Neural progenitor cell (in vitro differentiated cells): Measurements from ENCODE around the gene STARD10. TPM values are rescaled to one million over a fixed set of nuclear protein-coding genes. Genes with fewer than 3 reads are reported as not detected.
"Not testable (repeated sequence)": the region's sequence is repeated elsewhere in the genome, so short reads cannot be mapped to it uniquely, and the experiment has no call there.

Experiments used
- DNase-seq: peaks from one replicate; pipeline ENCODE4 v3.0.0-alpha.2; 2016; ENCODE audit warnings: low spot score
- H2AFZ ChIP-seq: fragments of 200-600 bp; sonication (generic); replicated peaks from 2 replicates; pipeline ENCODE4 v1.6.1; 2016; ENCODE audit warnings: antibody characterized with exemption
- H3F3A ChIP-seq: fragments of 200-600 bp; sonication (generic); 2 replicates; pipeline ENCODE4 v1.6.1; 2016; ENCODE audit warnings: antibody characterized with exemption, low read depth
- H3K27ac ChIP-seq: fragments of 200-600 bp; sonication (generic); 2 replicates; pipeline ENCODE4 v1.5.1; 2016; ENCODE audit warnings: mild to moderate bottlenecking
- H3K27me3 ChIP-seq: fragments of 200-600 bp; sonication (generic); 2 replicates; pipeline ENCODE4 v1.6.1; 2016; ENCODE audit warnings: mild to moderate bottlenecking, moderate library complexity
- H3K36me3 ChIP-seq: fragments of 200-600 bp; sonication (generic); 2 replicates; pipeline ENCODE4 v1.5.1; 2016
- H3K4me1 ChIP-seq: fragments of 200-600 bp; sonication (generic); 2 replicates; pipeline ENCODE4 v1.6.1; 2016; ENCODE audit warnings: mixed run types
- H3K4me2 ChIP-seq: fragments of 200-600 bp; sonication (generic); 2 replicates; pipeline ENCODE4 v1.6.1; 2016
- H3K4me3 ChIP-seq: fragments of 200-600 bp; sonication (generic); 2 replicates; pipeline ENCODE4 v1.5.1; 2016
- H3K79me2 ChIP-seq: fragments of 200-600 bp; sonication (generic); 2 replicates; pipeline ENCODE4 v1.6.1; 2016; ENCODE audit warnings: low read depth
- H3K9ac ChIP-seq: fragments of 200-600 bp; sonication (generic); 2 replicates; pipeline ENCODE4 v1.6.1; 2016
- H3K9me3 ChIP-seq: fragments of 200-600 bp; sonication (generic); 2 replicates; pipeline ENCODE4 v1.5.1; 2016; ENCODE audit warnings: low read depth
- H4K20me1 ChIP-seq: fragments of 200-600 bp; sonication (generic); 2 replicates; pipeline ENCODE4 v1.6.1; 2016; ENCODE audit warnings: low read depth
- H3K27ac Mint-ChIP-seq: 3 replicates; pipeline ENCODE4 v1.8.0; 2021; ENCODE audit warnings: mixed read lengths
- H3K27me3 Mint-ChIP-seq: 2 replicates; pipeline ENCODE4 v1.8.0; 2022; ENCODE audit warnings: low read depth, mild to moderate bottlenecking, inconsistent platforms, moderate library complexity, mixed read lengths; ENCODE audit not compliant: insufficient read depth
- H3K36me3 Mint-ChIP-seq: 3 replicates; pipeline ENCODE4 v1.8.0; 2021; ENCODE audit warnings: mixed read lengths
- H3K4me1 Mint-ChIP-seq: 3 replicates; pipeline ENCODE4 v1.8.0; 2021; ENCODE audit warnings: mixed read lengths
- H3K4me3 Mint-ChIP-seq: 3 replicates; pipeline ENCODE4 v1.8.0; 2021; ENCODE audit warnings: mild to moderate bottlenecking, moderate library complexity, mixed read lengths
- H3K9me3 Mint-ChIP-seq: 3 replicates; pipeline ENCODE4 v1.8.0; 2020; ENCODE audit warnings: mixed read lengths
- CTCF ChIP-seq: fragments of 200-600 bp; sonication (generic); IDR thresholded peaks from 2 replicates; pipeline ENCODE4 v1.5.1; 2017; ENCODE audit warnings: antibody characterized with exemption, mild to moderate bottlenecking
- EZH2 ChIP-seq: fragments of 200-600 bp; sonication (generic); IDR thresholded peaks from 2 replicates; pipeline ENCODE4 v1.6.1; 2017; ENCODE audit warnings: antibody characterized with exemption, mild to moderate bottlenecking, moderate library complexity
- EZH2phosphoT487 ChIP-seq: fragments of 200-600 bp; sonication (generic); IDR thresholded peaks from 2 replicates; pipeline ENCODE4 v1.6.1; 2017; ENCODE audit warnings: antibody characterized with exemption
- total RNA-seq: library from RNA; depleted of rRNA; stranded (reverse); fragments of >200 nt; gene quantifications from 2 replicates; pipeline ENCODE4 v1.2.3, GENCODE V29; 2015; ENCODE audit warnings: low replicate concordance

The STARD10 gene
- total RNA-seq, 1 donor from 2014 or later, result 13.0 TPM

- Histone ChIP-seq H3K27ac (peak overlapping the region; percentile 99), H3F3A (peaks cover 16% of the 10 kb centered on the region), H3K79me2 (peaks cover 4% of the 10 kb centered on the region), H3K4me2 (peak overlapping the region; percentile 85), H3K27me3 (no peaks in the 10 kb centered on the region), H3K36me3 (no peaks in the 10 kb centered on the region), H3K9me3 (no peaks in the 10 kb centered on the region), H3K9ac (peak overlapping the region; percentile 96), H3K4me3 (peak overlapping the region; percentile 89), H2AFZ (peak overlapping the region; percentile 99), H4K20me1 (no peaks in the 10 kb centered on the region), H3K4me1 (peaks cover 15% of the 10 kb centered on the region)
- H3K27ac Mint-ChIP-seq, result peak overlapping the region; percentile 87
- H3K27me3 Mint-ChIP-seq, result peaks cover 9% of the 10 kb centered on the region
- H3K4me3 Mint-ChIP-seq, result peak overlapping the region; percentile 94
- peaks cover 4% of the 10 kb centered on the region for H3K36me3 Mint-ChIP-seq
- TF ChIP-seq EZH2phosphoT487 (no peak), EZH2 (no peak), CTCF (no peak)
- DNase-seq, result peak; percentile 82
- H3K4me1 Mint-ChIP-seq, result peaks cover 31% of the 10 kb centered on the region
- H3K9me3 Mint-ChIP-seq, result no peaks in the 10 kb centered on the region
Observed at GRCh38 chr11:72813740-72814285, 20.0 kb upstream of the STARD10 start.

- Mint-ChIP-seq H3K4me1 (peaks cover 31% of the 10 kb centered on the region), H3K36me3 (peaks cover 8% of the 10 kb centered on the region), H3K9me3 (no peaks in the 10 kb centered on the region), H3K27me3 (peaks cover 9% of the 10 kb centered on the region), H3K27ac (peak overlapping the region; percentile 87), H3K4me3 (peak overlapping the region; percentile 94)
- H3K27me3 ChIP-seq, result no peaks in the 10 kb centered on the region
- H2AFZ ChIP-seq, result peak overlapping the region; percentile 99
- DNase-seq, result peak; percentile 72
- H3F3A ChIP-seq, result peaks cover 16% of the 10 kb centered on the region
- peak overlapping the region; percentile 89 for H3K4me3 ChIP-seq
- no peaks in the 10 kb centered on the region for H3K36me3 ChIP-seq
- H3K9ac ChIP-seq, result no peak overlapping the region
- peak overlapping the region; percentile 85 for H3K4me2 ChIP-seq
- no peak overlapping the region for H3K27ac ChIP-seq
- H3K4me1 ChIP-seq, result peaks cover 15% of the 10 kb centered on the region
- peaks cover 4% of the 10 kb centered on the region for H3K79me2 ChIP-seq
- TF ChIP-seq EZH2 (no peak), CTCF (peak; percentile 59), EZH2phosphoT487 (no peak)
- no peaks in the 10 kb centered on the region for H3K9me3 ChIP-seq
- H4K20me1 ChIP-seq, result no peaks in the 10 kb centered on the region
Observed at GRCh38 chr11:72812967-72813739, 19.3 kb upstream of the STARD10 start.

- Histone ChIP-seq H3K9ac (no peak overlapping the region), H3K36me3 (no peaks in the 10 kb centered on the region), H3K27ac (no peak overlapping the region), H4K20me1 (no peaks in the 10 kb centered on the region), H2AFZ (no peak overlapping the region), H3K4me3 (no peak overlapping the region), H3K79me2 (peaks cover 4% of the 10 kb centered on the region), H3K4me1 (peaks cover 15% of the 10 kb centered on the region), H3K4me2 (peak overlapping the region; percentile 85), H3K9me3 (no peaks in the 10 kb centered on the region), H3K27me3 (no peaks in the 10 kb centered on the region), H3F3A (peaks cover 17% of the 10 kb centered on the region)
- no peak for TF ChIP-seq CTCF
- no peak for TF ChIP-seq EZH2phosphoT487
- TF ChIP-seq EZH2, result no peak
- Mint-ChIP-seq H3K27me3 (peaks cover 9% of the 10 kb centered on the region), H3K36me3 (peaks cover 8% of the 10 kb centered on the region), H3K4me1 (peaks cover 31% of the 10 kb centered on the region), H3K4me3 (peak overlapping the region; percentile 94), H3K9me3 (no peaks in the 10 kb centered on the region), H3K27ac (peak overlapping the region; percentile 87)
- no peak for DNase-seq
Observed at GRCh38 chr11:72812604-72812966, 18.7 kb upstream of the STARD10 start.

GRCh38 chr11:72811686-72812085, 17.8 kb upstream of the STARD10 start:
- not testable (repeated sequence) for H4K20me1 ChIP-seq, H3K79me2 ChIP-seq, H3K4me2 ChIP-seq, H3K9me3 ChIP-seq, H3K27ac Mint-ChIP-seq, H3K4me3 ChIP-seq, H3K27me3 ChIP-seq, H2AFZ ChIP-seq, H3K27me3 Mint-ChIP-seq, H3K27ac ChIP-seq, H3K9me3 Mint-ChIP-seq, H3K9ac ChIP-seq, DNase-seq, H3K36me3 Mint-ChIP-seq, H3K36me3 ChIP-seq
- Mint-ChIP-seq H3K4me1 (peaks cover 31% of the 10 kb centered on the region), H3K4me3 (peak overlapping the region; percentile 44)
- Histone ChIP-seq H3K4me1 (peaks cover 15% of the 10 kb centered on the region), H3F3A (peaks cover 23% of the 10 kb centered on the region)
